22Rv1 (cell line): Measurements from ENCODE around the gene CMSS1.

Source experiments
- ZFX ChIP-seq: fragments of 450-650 bp; IDR thresholded peaks from 2 replicates; pipeline ENCODE4 v1.6.1; 2017; ENCODE audit warnings: antibody characterized with exemption, borderline replicate concordance
- TF ChIP-seq, protein P1 (sequence below): fragments of 450-650 bp; IDR thresholded peaks from 2 replicates; pipeline ENCODE4 v1.5.1; 2017; ENCODE audit warnings: mild to moderate bottlenecking

DNA sequence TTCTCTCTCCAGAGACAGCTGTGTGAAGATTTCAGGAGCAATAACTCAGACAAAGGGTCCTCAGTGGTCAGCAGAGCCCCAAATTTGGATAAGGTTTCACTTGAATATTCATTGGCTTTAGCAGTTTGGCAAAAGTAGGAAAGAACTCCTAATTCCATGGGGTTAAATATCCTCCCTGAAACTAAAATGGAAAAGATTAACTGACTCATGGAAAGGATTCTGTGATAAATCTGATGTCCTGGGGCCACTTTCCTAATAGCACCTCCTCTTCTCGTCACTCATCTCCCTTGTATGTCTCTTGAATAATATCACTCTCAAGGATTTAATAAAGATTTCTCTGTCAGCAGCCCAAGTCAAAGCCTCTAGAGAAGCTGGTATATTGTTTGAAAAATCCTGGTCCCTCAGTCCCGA, 409.9 kb downstream of the CMSS1 start:
- TF ChIP-seq, protein P1, sequence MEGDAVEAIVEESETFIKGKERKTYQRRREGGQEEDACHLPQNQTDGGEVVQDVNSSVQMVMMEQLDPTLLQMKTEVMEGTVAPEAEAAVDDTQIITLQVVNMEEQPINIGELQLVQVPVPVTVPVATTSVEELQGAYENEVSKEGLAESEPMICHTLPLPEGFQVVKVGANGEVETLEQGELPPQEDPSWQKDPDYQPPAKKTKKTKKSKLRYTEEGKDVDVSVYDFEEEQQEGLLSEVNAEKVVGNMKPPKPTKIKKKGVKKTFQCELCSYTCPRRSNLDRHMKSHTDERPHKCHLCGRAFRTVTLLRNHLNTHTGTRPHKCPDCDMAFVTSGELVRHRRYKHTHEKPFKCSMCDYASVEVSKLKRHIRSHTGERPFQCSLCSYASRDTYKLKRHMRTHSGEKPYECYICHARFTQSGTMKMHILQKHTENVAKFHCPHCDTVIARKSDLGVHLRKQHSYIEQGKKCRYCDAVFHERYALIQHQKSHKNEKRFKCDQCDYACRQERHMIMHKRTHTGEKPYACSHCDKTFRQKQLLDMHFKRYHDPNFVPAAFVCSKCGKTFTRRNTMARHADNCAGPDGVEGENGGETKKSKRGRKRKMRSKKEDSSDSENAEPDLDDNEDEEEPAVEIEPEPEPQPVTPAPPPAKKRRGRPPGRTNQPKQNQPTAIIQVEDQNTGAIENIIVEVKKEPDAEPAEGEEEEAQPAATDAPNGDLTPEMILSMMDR: no peak
- no peak for TF ChIP-seq ZFX
